Esophagus squamous epithelium (tissue), 5 donors: Measurements from ENCODE around the gene RHBDL3. TPM values are rescaled to one million over a fixed set of nuclear protein-coding genes. Genes with fewer than 3 reads are reported as not detected.

ENCODE experiments used
- DNase-seq: peaks from one replicate; lab custom pipeline; 2025; lab: John Stamatoyannopoulos, UW
- H3K27ac ChIP-seq, 4 donors: fragments of 200-600 bp; sonication (generic); one replicate each; pipeline ENCODE4 v1.5.1; 2016 to 2019; ENCODE audit warnings: mild to moderate bottlenecking in 1 of 4
- H3K27me3 ChIP-seq, 4 donors: fragments of 200-600 bp; sonication (generic); 1 replicate in 3 of 4; 2 replicates in 1 of 4; pipeline versions ENCODE4 v1.5.1 to v1.6.0; 2017 to 2021; ENCODE audit warnings: antibody characterized with exemption in 1 of 4
- H3K36me3 ChIP-seq, 3 donors: fragments of 200-600 bp; sonication (generic); one replicate each; pipeline ENCODE4 v1.5.1; 2016 to 2019
- H3K4me1 ChIP-seq, 3 donors: fragments of 200-600 bp; sonication (generic); one replicate each; pipeline ENCODE4 v1.5.1; 2017 to 2019
- H3K4me3 ChIP-seq, 4 donors: fragments of 200-600 bp; sonication (generic); 1 replicate in 3 of 4; 2 replicates in 1 of 4; pipeline ENCODE4 v1.5.1; 2016 to 2019; ENCODE audit warnings: mild to moderate bottlenecking in 2 of 4, moderate library complexity in 1 of 4
- H3K9me3 ChIP-seq, 3 donors: fragments of 200-600 bp; sonication (generic); one replicate each; pipeline ENCODE4 v1.5.1; 2016 to 2019
- CTCF ChIP-seq, 6 experiments: fragments of 450-650 bp in 4 of 6; fragments of 200-600 bp in 2 of 6; sonication (generic) in 2 of 6; IDR thresholded peaks; one replicate each; pipeline ENCODE4 v1.5.1; 2016 to 2019; ENCODE audit warnings: antibody characterized with exemption in 6 of 6, mild to moderate bottlenecking in 4 of 6, moderate library complexity in 4 of 6
- POLR2A ChIP-seq, 4 donors: fragments of 450-650 bp; IDR thresholded peaks; one replicate each; pipeline ENCODE4 v1.6.1; 2017; ENCODE audit warnings: antibody characterized with exemption in 4 of 4, mild to moderate bottlenecking in 4 of 4, moderate library complexity in 3 of 4
- WGBS, 2 donors: methylation state at CpG; one replicate each; pipeline ENCODE4 v1.1.5; 2018; 5-methylcytosine and 5-hydroxymethylcytosine counted together
- intact Hi-C: fragments of 100-400 bp; cut with DNase I; formaldehyde crosslinking; loops from one replicate; pipeline ENCODE4 v1.15.0; 2022
- total RNA-seq, 4 donors: library from RNA; depleted of rRNA; stranded (reverse); fragments of >200 nt; gene quantifications; one replicate each; pipeline ENCODE4 v1.1.0, GENCODE V29; 2016
- donor health status: DM: yes; HTN: yes; CAD: no.

The RHBDL3 gene
- total RNA-seq, 4 donors from 2014 or later: 0.09 to 1.1 (median 0.76) TPM; not detected in 1

GRCh38 chr17:32341141-32341856 is 75.7 kb downstream of the RHBDL3 start:
- TF ChIP-seq POLR2A (IDR thresholded peaks at IDR 0.05) (no peak), CTCF (IDR thresholded peaks at IDR 0.05) (peak in 1 of 6 experiments; percentile 30)
- Histone ChIP-seq H3K36me3 (peaks cover 0 to 37% (median 0%) of the 10 kb centered on the region in 3 donors), H3K4me3 (peak overlapping the region; percentile 44 to 88 (median 75)), H3K27ac (peak overlapping the region; percentile 75 to 91 (median 90)), H3K27me3 (no peaks in the 10 kb centered on the region), H3K9me3 (no peaks in the 10 kb centered on the region), H3K4me1 (peaks cover 8 to 22% (median 12%) of the 10 kb centered on the region in 3 donors)
- DNase-seq: no peak
- intact Hi-C loops: no loop called here
- 1 to 2% methylated on average over 13 of the region's 13 CpGs for WGBS, 2 donors

GRCh38 chr17:32341857-32342602 is 76.4 kb downstream of the RHBDL3 start, which contains the start of gene C17orf75:
TSS of gene C17orf75 (minus strand) at chr17:32342173. CDS start at chr17:32342139, 34 bp downstream.
- 10 to 15% methylated on average over 7 to 18 of the region's 47 CpGs for WGBS, 2 donors
- TF ChIP-seq POLR2A (IDR thresholded peaks at IDR 0.05) (peak in 1 of 4 donors; percentile 38), CTCF (IDR thresholded peaks at IDR 0.05) (peak in 2 of 6 experiments; percentile 6 to 28)
- H3K4me1 ChIP-seq: peaks cover 8 to 22% (median 12%) of the 10 kb centered on the region in 3 donors
- no peaks in the 10 kb centered on the region for H3K27me3 ChIP-seq
- peak within 1 kb of the TSS; percentile 75 to 91 (median 90) for H3K27ac ChIP-seq
- H3K36me3 ChIP-seq: peaks cover 0 to 30% (median 0%) of the 10 kb centered on the region in 3 donors
- no peaks in the 10 kb centered on the region for H3K9me3 ChIP-seq
- intact Hi-C loops: no loop called here
- no peak for DNase-seq
- H3K4me3 ChIP-seq: peak within 1 kb of the TSS; percentile 44 to 88 (median 75)

GRCh38 chr17:32342603-32343325 is 77.1 kb downstream of the RHBDL3 start:
- H3K4me1 ChIP-seq: peaks cover 8 to 22% (median 12%) of the 10 kb centered on the region in 3 donors
- H3K27ac ChIP-seq: peak overlapping the region in 3 of 4 donors; percentile 75 to 91 (median 91)
- peaks cover 0 to 23% (median 0%) of the 10 kb centered on the region in 3 donors for H3K36me3 ChIP-seq
- 60 to 67% methylated on average over 14 of the region's 14 CpGs for WGBS, 2 donors
- no peak for DNase-seq
- TF ChIP-seq POLR2A (IDR thresholded peaks at IDR 0.05): no peak
- no peak for TF ChIP-seq CTCF (IDR thresholded peaks at IDR 0.05)
- no peaks in the 10 kb centered on the region for H3K27me3 ChIP-seq
- intact Hi-C loops: no loop called here
- H3K9me3 ChIP-seq: no peaks in the 10 kb centered on the region
- peak overlapping the region; percentile 44 to 88 (median 75) for H3K4me3 ChIP-seq

- no peak for DNase-seq
Measured at GRCh38 chr17:32345951-32346600, 80.4 kb downstream of the RHBDL3 start.

More at GRCh38 chr17:32345951-32346600, 80.4 kb downstream of the RHBDL3 start:
- no peaks in the 10 kb centered on the region for H3K36me3 ChIP-seq
- H3K4me1 ChIP-seq: peaks cover 5 to 30% (median 10%) of the 10 kb centered on the region in 3 donors
- no peaks in the 10 kb centered on the region for H3K9me3 ChIP-seq
- no peak for TF ChIP-seq POLR2A (IDR thresholded peaks at IDR 0.05)
- no peak for TF ChIP-seq CTCF (IDR thresholded peaks at IDR 0.05)
- H3K4me3 ChIP-seq: no peak overlapping the region
- no peaks in the 10 kb centered on the region for H3K27me3 ChIP-seq
- 85 to 89% methylated on average over 11 of the region's 11 CpGs for WGBS, 2 donors
- intact Hi-C loops: no loop called here
- no peak overlapping the region for H3K27ac ChIP-seq
